GM18526 (cell line): ENCODE measurements around the gene MED28.

Source experiments
- POLR2A ChIP-seq: IDR thresholded peaks from 3 replicates; pipeline ENCODE4 v1.6.1; 2011; ENCODE audit not compliant: insufficient read length; ENCODE audit errors: extremely low read depth

The MED28 gene

GRCh38 chr4:17595471-17596005 lies 18.9 kb upstream of the MED28 start:
- no peak for TF ChIP-seq POLR2A

- no peak for TF ChIP-seq POLR2A
These were observed 16.9 kb upstream of the MED28 start for GRCh38 chr4:17597517-17597916.

GRCh38 chr4:17599826-17600225 lies 14.6 kb upstream of the MED28 start:
- TF ChIP-seq POLR2A = no peak

- no peak for TF ChIP-seq POLR2A
These were observed 9.2 kb upstream of the MED28 start for GRCh38 chr4:17605236-17605635.

- TF ChIP-seq POLR2A = no peak
These were observed 553 bp upstream of the MED28 start for GRCh38 chr4:17613761-17614415.

- TF ChIP-seq POLR2A = no peak
These were observed 1.8 kb downstream of the MED28 start for GRCh38 chr4:17616283-17616682.

GRCh38 chr4:17618926-17619325 lies 4.5 kb downstream of the MED28 start:
- no peak for TF ChIP-seq POLR2A

- no peak for TF ChIP-seq POLR2A
These were observed 5.1 kb downstream of the MED28 start for GRCh38 chr4:17619416-17620105.

- no peak for TF ChIP-seq POLR2A
These were observed 9.1 kb downstream of the MED28 start for GRCh38 chr4:17623451-17624001.

- TF ChIP-seq POLR2A = no peak
These were observed 10.4 kb downstream of the MED28 start for GRCh38 chr4:17624821-17625220.

- no peak for TF ChIP-seq POLR2A
These were observed 15.8 kb downstream of the MED28 start for GRCh38 chr4:17630228-17630627.

GRCh38 chr4:17633600-17633999 lies 19.2 kb downstream of the MED28 start:
- TF ChIP-seq POLR2A = no peak

- no peak for TF ChIP-seq POLR2A
These were observed 20.6 kb downstream of the MED28 start for GRCh38 chr4:17635056-17635455.

GRCh38 chr4:17636341-17636695 lies 21.9 kb downstream of the MED28 start:
- TF ChIP-seq POLR2A = no peak

- no peak for TF ChIP-seq POLR2A
These were observed 22.5 kb downstream of the MED28 start for GRCh38 chr4:17636696-17637622.

- TF ChIP-seq POLR2A = no peak
These were observed 24.7 kb downstream of the MED28 start for GRCh38 chr4:17639136-17639535.

- TF ChIP-seq POLR2A = no peak
These were observed 27.9 kb downstream of the MED28 start for GRCh38 chr4:17642398-17642783.
